ENCODE results near the gene MOB3B.

Gene MOB3B

GRCh38 chr9:27529316-27530278, at the start of gene MOB3B:
MOB3B (minus strand) TSS chr9:27529814; CDS start chr9:27455550, 74,264 bp downstream.
- DNase-seq (ENCODE audit: low read depth, low spot score) = peak; percentile 91

DNA sequence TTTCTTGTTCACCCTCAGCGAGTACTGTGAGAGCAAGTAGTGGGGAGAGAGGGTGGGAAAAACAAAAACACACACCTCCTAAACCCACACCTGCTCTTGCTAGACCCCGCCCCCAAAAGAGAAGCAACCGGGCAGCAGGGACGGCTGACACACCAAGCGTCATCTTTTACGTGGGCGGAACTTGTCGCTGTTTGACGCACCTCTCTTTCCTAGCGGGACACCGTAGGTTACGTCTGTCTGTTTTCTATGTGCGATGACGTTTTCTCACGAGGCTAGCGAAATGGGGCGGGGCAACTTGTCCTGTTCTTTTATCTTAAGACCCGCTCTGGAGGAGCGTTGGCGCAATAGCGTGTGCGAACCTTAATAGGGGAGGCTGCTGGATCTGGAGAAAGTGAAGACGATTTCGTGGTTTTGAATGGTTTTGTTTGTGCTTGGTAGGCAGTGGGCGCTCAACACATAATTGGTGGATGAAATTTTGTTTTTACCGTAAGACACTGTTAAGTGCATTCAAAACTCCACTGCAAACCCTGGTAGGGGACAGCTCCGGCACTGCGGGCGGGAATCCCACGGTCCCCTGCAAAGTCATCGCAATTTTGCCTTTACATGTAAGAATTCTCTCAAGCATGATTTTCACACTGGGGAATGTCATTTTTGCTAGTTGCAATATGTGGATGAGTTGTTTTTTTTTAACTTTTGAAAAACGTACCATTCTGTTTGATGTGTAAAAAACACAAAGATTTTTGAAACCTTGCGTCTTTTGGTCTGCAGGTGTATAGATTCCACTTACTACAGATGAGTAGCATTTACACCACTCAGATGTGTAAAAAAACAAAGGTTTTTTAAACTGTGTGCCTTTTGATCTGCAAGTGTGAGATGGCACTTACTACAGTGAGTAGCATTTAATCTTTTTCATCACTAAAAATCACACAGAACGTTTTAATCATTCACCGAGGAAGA, 44.3 kb upstream of the MOB3B start:
- peak; percentile 98 for DNase-seq (ENCODE audit: low read depth, low spot score)

DNA sequence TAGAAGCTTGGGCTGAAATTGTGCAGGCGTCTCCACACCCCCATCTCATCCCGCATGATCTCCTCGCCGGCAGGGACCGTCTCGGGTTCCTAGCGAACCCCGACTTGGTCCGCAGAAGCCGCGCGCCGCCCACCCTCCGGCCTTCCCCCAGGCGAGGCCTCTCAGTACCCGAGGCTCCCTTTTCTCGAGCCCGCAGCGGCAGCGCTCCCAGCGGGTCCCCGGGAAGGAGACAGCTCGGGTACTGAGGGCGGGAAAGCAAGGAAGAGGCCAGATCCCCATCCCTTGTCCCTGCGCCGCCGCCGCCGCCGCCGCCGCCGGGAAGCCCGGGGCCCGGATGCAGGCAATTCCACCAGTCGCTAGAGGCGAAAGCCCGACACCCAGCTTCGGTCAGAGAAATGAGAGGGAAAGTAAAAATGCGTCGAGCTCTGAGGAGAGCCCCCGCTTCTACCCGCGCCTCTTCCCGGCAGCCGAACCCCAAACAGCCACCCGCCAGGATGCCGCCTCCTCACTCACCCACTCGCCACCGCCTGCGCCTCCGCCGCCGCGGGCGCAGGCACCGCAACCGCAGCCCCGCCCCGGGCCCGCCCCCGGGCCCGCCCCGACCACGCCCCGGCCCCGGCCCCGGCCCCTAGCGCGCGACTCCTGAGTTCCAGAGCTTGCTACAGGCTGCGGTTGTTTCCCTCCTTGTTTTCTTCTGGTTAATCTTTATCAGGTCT, 43.5 kb upstream of the MOB3B start, which contains the start of gene C9orf72:
C9orf72 (minus strand) TSS at position 564 of the 716 bp plus-strand sequence. CDS start 6,361 bp downstream, outside the sequence.
- peak; percentile 89 for DNase-seq (ENCODE audit: low read depth, low spot score)

DNA sequence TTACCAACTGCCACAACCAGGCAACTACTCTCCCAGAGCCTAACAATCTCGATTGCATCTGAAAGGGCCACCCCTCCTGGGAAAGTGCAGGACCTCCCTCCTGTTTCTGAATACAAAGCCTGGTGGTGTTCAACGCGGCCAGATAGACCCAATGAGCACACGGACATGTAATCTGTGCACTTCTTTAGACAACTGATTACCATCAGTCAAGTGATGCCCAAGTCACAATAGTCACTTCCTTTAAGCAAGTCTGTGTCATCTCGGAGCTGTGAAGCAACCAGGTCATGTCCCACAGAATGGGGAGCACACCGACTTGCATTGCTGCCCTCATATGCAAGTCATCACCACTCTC, 42.9 kb upstream of the MOB3B start:
- peak; percentile 56 for DNase-seq (ENCODE audit: low read depth, low spot score)

DNA sequence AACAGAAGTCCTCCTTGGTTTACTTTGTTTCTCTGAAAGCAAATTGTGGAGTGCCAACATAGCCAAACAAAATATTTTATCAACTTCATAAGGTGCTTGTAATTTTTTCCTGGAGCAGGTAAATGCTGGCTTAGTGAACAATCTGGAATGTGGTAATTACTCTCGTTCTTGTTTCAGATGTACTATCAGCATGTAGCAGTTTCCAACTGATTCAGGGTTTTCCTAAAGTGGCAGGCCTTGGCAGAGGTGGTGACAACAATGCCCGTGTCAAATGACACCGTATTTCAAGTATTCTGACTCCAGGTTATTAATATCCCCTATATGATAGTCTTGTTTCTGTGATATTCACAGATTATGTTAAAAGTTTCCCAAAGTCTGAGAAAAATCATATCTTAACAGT, 42.4 kb upstream of the MOB3B start:
- DNase-seq (ENCODE audit: low read depth, low spot score) = peak; percentile 10

GRCh38 chr9:27571011-27571410, 41.4 kb upstream of the MOB3B start:
- no peak for DNase-seq (ENCODE audit: low read depth, low spot score)

DNA sequence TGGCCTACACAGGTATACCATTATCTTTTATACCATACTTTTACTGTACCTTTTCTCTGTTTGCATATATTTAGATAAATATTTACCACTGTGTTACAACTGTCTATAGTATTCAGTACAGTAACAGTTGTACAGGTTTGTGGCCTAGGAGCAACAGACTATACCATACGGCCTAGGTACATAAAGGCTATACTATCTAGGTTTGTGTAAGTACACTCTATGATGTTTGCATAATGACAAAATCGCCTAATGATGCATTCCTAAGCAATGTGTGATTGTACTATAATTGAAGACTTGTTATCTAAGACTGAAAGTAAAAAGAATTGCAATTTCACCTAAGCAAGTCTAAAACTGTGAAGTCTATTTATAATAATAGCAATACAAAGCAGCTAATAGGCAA, 39.8 kb upstream of the MOB3B start:
- no peak for DNase-seq (ENCODE audit: low read depth, low spot score)

DNA sequence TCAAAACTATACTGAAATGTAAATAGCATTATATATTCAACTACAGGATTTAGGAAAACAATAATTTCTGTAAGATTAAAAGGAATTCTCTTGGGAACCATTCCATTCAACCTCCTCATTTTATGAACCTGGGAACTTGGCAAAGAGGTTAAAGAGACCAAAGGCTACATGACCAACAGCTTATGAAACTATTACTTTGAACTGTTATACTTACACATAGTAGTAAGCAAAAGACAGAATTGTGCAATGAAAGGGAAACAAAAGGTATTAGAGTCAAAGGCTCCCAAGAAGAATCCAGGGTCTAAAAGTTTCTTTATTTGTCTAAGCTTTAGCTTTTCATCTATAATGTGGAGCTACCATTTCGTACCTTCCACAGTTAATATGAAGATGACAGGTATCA, 36.5 kb upstream of the MOB3B start:
- DNase-seq (ENCODE audit: low read depth, low spot score) = no peak

DNA sequence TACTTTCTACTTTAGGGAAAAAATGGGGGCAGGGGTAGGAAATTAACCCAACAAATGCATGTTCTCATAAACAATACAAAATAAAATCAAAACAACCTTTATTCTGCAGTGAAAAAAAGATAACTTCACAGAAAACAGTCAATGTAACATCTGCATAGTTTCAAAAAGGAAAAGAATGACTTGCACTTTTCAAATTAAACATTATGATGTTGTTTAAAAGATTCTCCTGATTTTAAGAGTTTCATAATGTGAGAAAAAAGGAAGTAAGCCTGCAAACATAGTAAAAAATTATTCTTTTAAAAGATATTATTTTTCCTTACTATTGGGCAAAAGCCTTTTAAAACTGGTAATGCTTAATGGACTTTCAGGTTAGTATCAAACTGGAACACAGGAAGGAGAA, 36.1 kb upstream of the MOB3B start:
- DNase-seq (ENCODE audit: low read depth, low spot score) = no peak

DNA sequence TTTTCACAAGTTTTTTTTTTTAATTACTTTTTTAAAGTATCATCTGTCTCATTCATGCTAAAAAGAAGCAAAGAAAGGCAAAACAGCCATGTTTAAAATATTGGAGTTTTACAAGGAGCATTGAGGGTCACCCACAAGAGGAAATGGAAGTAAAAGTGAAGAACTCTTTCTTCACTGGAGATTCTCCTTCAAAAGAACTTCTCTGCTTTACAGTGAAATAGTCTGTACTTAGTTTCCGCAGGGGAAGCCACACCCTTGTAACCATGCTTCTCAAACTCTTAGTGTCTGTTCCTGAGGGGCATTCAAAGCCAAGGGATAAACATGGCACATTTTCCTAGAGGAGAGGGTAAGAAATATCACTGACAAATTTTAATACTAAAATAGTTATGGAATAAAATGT, 35.1 kb upstream of the MOB3B start:
- no peak for DNase-seq (ENCODE audit: low read depth, low spot score)

- no peak for DNase-seq (ENCODE audit: low read depth, low spot score)
Measured at GRCh38 chr9:27563738-27564430, 34.3 kb upstream of the MOB3B start.

DNA sequence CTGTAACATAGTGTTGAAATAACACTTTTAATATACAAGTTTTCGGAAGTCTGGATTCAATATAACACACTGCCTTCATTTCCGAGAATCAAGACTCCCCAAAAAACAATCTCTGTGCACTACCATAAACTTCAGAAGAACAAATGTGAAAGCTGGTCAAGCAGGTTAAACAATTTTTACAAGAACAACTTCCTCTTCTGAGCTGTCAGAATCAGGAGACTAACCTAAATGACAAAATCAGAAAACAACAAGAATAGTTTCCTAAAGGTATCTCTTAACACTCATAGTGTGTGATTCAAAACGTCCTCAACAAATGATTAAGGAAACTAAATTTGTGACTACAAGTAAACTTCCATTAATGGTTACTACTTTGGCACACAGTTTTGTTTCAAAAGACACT, 32.1 kb upstream of the MOB3B start:
- no peak for DNase-seq (ENCODE audit: low read depth, low spot score)

- no peak for DNase-seq (ENCODE audit: low read depth, low spot score)
Measured at GRCh38 chr9:27560457-27560856, 30.8 kb upstream of the MOB3B start.

- no peak for DNase-seq (ENCODE audit: low read depth, low spot score)
Measured at GRCh38 chr9:27558307-27558706, 28.7 kb upstream of the MOB3B start.

DNA sequence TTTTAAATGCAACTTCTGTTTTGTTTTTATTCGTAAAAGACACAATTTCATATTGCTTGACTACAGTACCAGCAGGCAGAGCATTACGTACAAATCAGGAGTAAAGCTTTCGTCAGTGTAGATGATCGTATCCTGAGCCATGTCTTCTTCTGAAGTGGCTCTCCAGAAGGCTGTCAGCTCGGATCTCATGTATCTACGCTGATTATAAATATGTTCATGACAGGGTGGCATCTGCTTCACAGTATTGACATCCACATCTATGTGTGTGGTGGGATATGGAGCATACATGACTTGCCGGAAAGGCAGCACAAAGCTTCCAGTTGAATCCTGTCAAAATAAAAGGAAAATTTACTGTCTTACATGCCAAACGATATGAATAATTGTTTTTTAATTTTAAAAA, 26.9 kb upstream of the MOB3B start:
- DNase-seq (ENCODE audit: low read depth, low spot score) = no peak

DNA sequence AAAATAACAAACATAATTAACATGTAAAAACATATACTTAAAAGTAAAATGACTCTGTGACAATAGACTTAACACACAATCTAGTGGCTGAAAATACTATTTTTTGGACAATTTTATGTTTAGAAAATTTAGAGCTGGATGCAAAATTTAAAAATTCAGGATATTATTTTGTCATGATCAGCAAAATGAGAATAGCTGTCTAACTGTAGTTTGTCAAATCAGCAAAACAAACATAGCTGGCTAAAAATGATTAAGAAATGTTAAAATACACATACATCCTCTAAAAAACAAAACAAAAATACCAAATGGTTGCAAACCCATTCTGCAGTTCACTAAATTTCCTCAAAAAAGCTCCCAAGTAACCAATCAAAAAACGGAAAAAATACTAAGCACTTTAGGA, 25.1 kb upstream of the MOB3B start:
- DNase-seq (ENCODE audit: low read depth, low spot score) = no peak

GRCh38 chr9:27549196-27549755, 19.7 kb upstream of the MOB3B start:
- no peak for DNase-seq (ENCODE audit: low read depth, low spot score)

DNA sequence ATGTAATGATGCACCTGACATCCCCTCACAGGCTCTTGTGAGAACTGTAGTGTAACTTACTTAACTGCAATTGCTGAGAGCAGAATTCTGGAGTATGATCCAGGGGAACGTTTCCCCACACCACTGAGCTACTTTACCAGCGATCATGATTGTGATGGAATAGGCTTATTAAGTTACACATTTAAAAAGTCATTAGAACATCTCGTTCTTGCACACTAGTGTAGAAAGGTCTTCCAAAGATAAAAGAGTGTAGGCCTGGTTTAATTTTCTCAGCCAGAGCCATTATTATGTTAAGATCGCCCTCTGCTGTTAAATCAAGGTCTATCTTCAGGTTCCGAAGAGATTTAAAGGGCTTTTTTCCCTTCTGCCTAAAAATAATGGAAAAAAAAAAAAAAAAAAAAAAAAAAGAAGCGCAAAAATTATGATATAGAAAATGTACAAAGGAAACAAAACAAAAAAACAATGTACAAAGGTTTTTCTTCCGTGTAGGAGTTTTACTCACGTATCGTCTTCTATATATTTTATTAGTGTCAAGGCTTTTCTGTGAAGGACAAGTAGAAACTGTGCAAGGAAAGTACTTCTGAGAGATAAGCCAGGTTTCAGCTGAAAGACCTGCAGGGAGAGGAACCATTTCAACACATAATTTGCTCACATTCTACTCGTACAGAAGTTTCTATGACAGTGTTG, 18.6 kb upstream of the MOB3B start:
- peak; percentile 61 for DNase-seq (ENCODE audit: low read depth, low spot score)

DNA sequence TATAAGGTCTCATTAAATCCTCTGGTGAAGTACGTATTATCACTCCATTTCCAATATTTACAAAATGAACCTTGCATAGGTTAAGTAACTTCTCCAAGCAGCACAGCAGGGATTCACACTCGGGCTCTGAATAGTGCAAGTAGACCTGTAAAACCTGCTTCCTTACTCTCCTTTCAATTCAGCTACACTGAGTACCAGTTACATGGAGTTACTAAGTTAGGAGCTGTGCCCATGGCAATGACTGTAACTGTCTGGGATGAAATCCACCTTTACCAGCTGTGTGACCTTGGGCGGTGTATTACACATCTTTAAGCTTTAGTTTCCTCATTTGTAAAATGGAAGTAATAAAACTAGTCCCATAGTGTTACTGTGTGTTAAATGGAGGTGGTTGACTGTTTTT, 15.9 kb upstream of the MOB3B start:
- no peak for DNase-seq (ENCODE audit: low read depth, low spot score)

GRCh38 chr9:27542508-27542907, 12.9 kb upstream of the MOB3B start:
- peak; percentile 79 for DNase-seq (ENCODE audit: low read depth, low spot score)
